ENCODE measurements around the gene GRIN2A. TPM values are rescaled to one million over a fixed set of nuclear protein-coding genes. Genes with fewer than 3 reads are reported as not detected.

GRIN2A gene
- total RNA-seq, 4 donors from 2014 or later = 0.13 to 1.2 (median 0.30) TPM

- no peak for ATAC-seq (ENCODE audit: low FRiP score)
- DNase-seq (ENCODE audit: low spot score) = no peak
- TF ChIP-seq CTCF (IDR thresholded peaks at IDR 0.05) = no peak
These were observed 211.4 kb downstream of the GRIN2A start for GRCh38 chr16:9970796-9971195.

GRCh38 chr16:9970244-9970643, 212.0 kb downstream of the GRIN2A start:
- no peak for TF ChIP-seq CTCF (IDR thresholded peaks at IDR 0.05)
- ATAC-seq (ENCODE audit: low FRiP score) = no peak
- no peak for DNase-seq (ENCODE audit: low spot score)

- no peak for ATAC-seq (ENCODE audit: low FRiP score)
- no peak for DNase-seq (ENCODE audit: low spot score)
- no peak for TF ChIP-seq CTCF (IDR thresholded peaks at IDR 0.05)
These were observed 212.6 kb downstream of the GRIN2A start for GRCh38 chr16:9969580-9969979.

GRCh38 chr16:9966569-9967157, 215.6 kb downstream of the GRIN2A start:
- peak; percentile 41 for ATAC-seq (ENCODE audit: low FRiP score)
- DNase-seq (ENCODE audit: low spot score) = no peak
- TF ChIP-seq CTCF (IDR thresholded peaks at IDR 0.05) = no peak

- no peak for TF ChIP-seq CTCF (IDR thresholded peaks at IDR 0.05)
These were observed 217.1 kb downstream of the GRIN2A start for GRCh38 chr16:9965079-9965478.

GRCh38 chr16:9964426-9964825, 217.8 kb downstream of the GRIN2A start:
- no peak for TF ChIP-seq CTCF (IDR thresholded peaks at IDR 0.05)
- ATAC-seq (ENCODE audit: low FRiP score) (no peak), DNase-seq (ENCODE audit: low spot score) (no peak)

More at GRCh38 chr16:9965079-9965478, 217.1 kb downstream of the GRIN2A start:
- ATAC-seq (ENCODE audit: low FRiP score) = no peak
- DNase-seq (ENCODE audit: low spot score) = no peak

- TF ChIP-seq CTCF (IDR thresholded peaks at IDR 0.05) = no peak
- DNase-seq (ENCODE audit: low spot score) = no peak
- no peak for ATAC-seq (ENCODE audit: low FRiP score)
These were observed 224.8 kb downstream of the GRIN2A start for GRCh38 chr16:9957433-9957832.

All from omental fat pad (tissue), 4 donors.